A204.1 (cell line): ENCODE data around the gene PDP2.
"Not testable (repeated sequence)": the region's sequence is repeated elsewhere in the genome, so short reads cannot be mapped to it uniquely, and the experiment has no call there.

Source experiments
- FAIRE-seq: peaks from 2 replicates; lab custom pipeline; 2012; peaks lifted over from hg19 to GRCh38; lab: Jason Lieb, UNC

Gene PDP2

GRCh38 chr16:66921729-66922450, 41.6 kb downstream of the PDP2 start:
- no peak for FAIRE-seq

GRCh38 chr16:66923247-66923731, 43.0 kb downstream of the PDP2 start:
- FAIRE-seq: no peak

GRCh38 chr16:66923866-66924265, 43.6 kb downstream of the PDP2 start:
- no peak for FAIRE-seq

- FAIRE-seq: no peak
Observed at GRCh38 chr16:66924527-66925321, 44.4 kb downstream of the PDP2 start.

- no peak for FAIRE-seq
Observed at GRCh38 chr16:66925322-66925840, 45.1 kb downstream of the PDP2 start, which contains the start of gene RRAD. RRAD (minus strand) TSS chr16:66925535; CDS start chr16:66925179, 356 bp downstream.

- no peak for FAIRE-seq
Observed at GRCh38 chr16:66926171-66926947, 46.0 kb downstream of the PDP2 start.

- no peak for FAIRE-seq
Observed at GRCh38 chr16:66926961-66927436, 46.7 kb downstream of the PDP2 start.

- no peak for FAIRE-seq
Observed at GRCh38 chr16:66927918-66928649, 47.8 kb downstream of the PDP2 start.

GRCh38 chr16:66928702-66929388, 48.5 kb downstream of the PDP2 start:
- no peak for FAIRE-seq

- no peak for FAIRE-seq
Observed at GRCh38 chr16:66930189-66930588, 49.9 kb downstream of the PDP2 start.

GRCh38 chr16:66931665-66932064, 51.4 kb downstream of the PDP2 start:
- no peak for FAIRE-seq

- FAIRE-seq: no peak
Observed at GRCh38 chr16:66932076-66932475, 51.8 kb downstream of the PDP2 start.

GRCh38 chr16:66933776-66934137, 53.4 kb downstream of the PDP2 start:
- no peak for FAIRE-seq

- FAIRE-seq: no peak
Observed at GRCh38 chr16:66934138-66934838, 54.0 kb downstream of the PDP2 start, which contains the start of gene CIAO2B. CIAO2B (minus strand) TSS chr16:66934402; CDS start chr16:66934364, 38 bp downstream.

GRCh38 chr16:66934839-66935313, 54.6 kb downstream of the PDP2 start:
- not testable (repeated sequence) for FAIRE-seq

- no peak for FAIRE-seq
Observed at GRCh38 chr16:66935314-66936011, 55.1 kb downstream of the PDP2 start, which contains the start of gene CES2. CES2 (plus strand) TSS chr16:66935516; CDS start chr16:66935636, 120 bp downstream.

- no peak for FAIRE-seq
Observed at GRCh38 chr16:66936462-66936861, 56.1 kb downstream of the PDP2 start.

GRCh38 chr16:66936889-66937554, 56.7 kb downstream of the PDP2 start:
- no peak for FAIRE-seq
